KMS-11 (cell line): ENCODE measurements around the gene POMC.

Source experiments
- H2AFZ ChIP-seq: fragments of 200-600 bp; sonication (generic); 2 replicates; pipeline ENCODE4 v1.6.1; 2016; ENCODE audit warnings: antibody characterized with exemption, mixed run types, low read depth
- H3K27ac ChIP-seq: fragments of 200-600 bp; sonication (generic); 2 replicates; pipeline ENCODE4 v1.6.1; 2016; ENCODE audit warnings: mild to moderate bottlenecking, mixed run types
- H3K27me3 ChIP-seq: fragments of 200-600 bp; sonication (generic); 2 replicates; pipeline ENCODE4 v1.6.1; 2017; ENCODE audit warnings: mild to moderate bottlenecking, low read depth, mixed run types, moderate library complexity; ENCODE audit not compliant: insufficient read depth
- H3K36me3 ChIP-seq: fragments of 200-600 bp; sonication (generic); 2 replicates; pipeline ENCODE4 v1.6.1; 2017; ENCODE audit warnings: mild to moderate bottlenecking, mixed run types; ENCODE audit not compliant: insufficient read depth
- H3K4me1 ChIP-seq: fragments of 200-600 bp; sonication (generic); 2 replicates; pipeline ENCODE4 v1.6.1; 2016; ENCODE audit warnings: mild to moderate bottlenecking, low read depth, mixed run types; ENCODE audit not compliant: poor library complexity, severe bottlenecking
- H3K4me2 ChIP-seq: fragments of 200-600 bp; sonication (generic); 2 replicates; pipeline ENCODE4 v1.7.0; 2016; ENCODE audit warnings: mild to moderate bottlenecking, mixed run types
- H3K4me3 ChIP-seq: fragments of 200-600 bp; sonication (generic); IDR thresholded peaks from 2 replicates; pipeline ENCODE4 v1.6.1; 2017; ENCODE audit warnings: low read depth, low read length, mixed read lengths; ENCODE audit not compliant: insufficient read depth
- H3K79me2 ChIP-seq: fragments of 200-600 bp; sonication (generic); 2 replicates; pipeline ENCODE4 v1.6.1; 2016; ENCODE audit warnings: low read depth, mixed run types; ENCODE audit not compliant: insufficient read depth
- H3K9ac ChIP-seq: fragments of 200-600 bp; sonication (generic); 2 replicates; pipeline ENCODE4 v1.6.1; 2016; ENCODE audit warnings: mild to moderate bottlenecking, mixed run types
- H4K20me1 ChIP-seq: fragments of 200-600 bp; sonication (generic); 2 replicates; pipeline ENCODE4 v1.6.1; 2016; ENCODE audit warnings: mild to moderate bottlenecking, mixed run types; ENCODE audit not compliant: insufficient read depth
- CTCF ChIP-seq: fragments of 200-600 bp; sonication (generic); conservative IDR thresholded peaks from 2 replicates; pipeline ENCODE4 v1.6.1; 2017; ENCODE audit warnings: low read depth, mild to moderate bottlenecking, antibody characterized with exemption, low read length, moderate library complexity, mixed read lengths

The POMC gene

GRCh38 chr2:25161055-25161781, 7.2 kb downstream of the POMC start:
- no peak for TF ChIP-seq CTCF
- Histone ChIP-seq H3K79me2 (no peaks in the 10 kb centered on the region), H3K27ac (no peak overlapping the region), H2AFZ (no peak overlapping the region), H3K4me2 (no peak overlapping the region), H3K4me1 (no peaks in the 10 kb centered on the region), H3K36me3 (no peaks in the 10 kb centered on the region), H4K20me1 (no peaks in the 10 kb centered on the region), H3K4me3 (no peak overlapping the region), H3K9ac (no peak overlapping the region), H3K27me3 (no peaks in the 10 kb centered on the region; the same call in 1 of the 2 replicates)

GRCh38 chr2:25160376-25160775, 8.0 kb downstream of the POMC start:
- H3K4me3 ChIP-seq: no peak overlapping the region
- H3K27me3 ChIP-seq: no peaks in the 10 kb centered on the region; the same call in 1 of the 2 replicates
- no peak overlapping the region for H2AFZ ChIP-seq
- no peaks in the 10 kb centered on the region for H3K36me3 ChIP-seq
- H3K27ac ChIP-seq: no peak overlapping the region
- no peak for TF ChIP-seq CTCF
- H3K4me2 ChIP-seq: no peak overlapping the region
- H3K79me2 ChIP-seq: no peaks in the 10 kb centered on the region
- H3K4me1 ChIP-seq: no peaks in the 10 kb centered on the region
- H4K20me1 ChIP-seq: no peaks in the 10 kb centered on the region
- H3K9ac ChIP-seq: no peak overlapping the region

GRCh38 chr2:25159949-25160348, 8.4 kb downstream of the POMC start:
- Histone ChIP-seq H3K27me3 (no peaks in the 10 kb centered on the region), H3K4me2 (no peak overlapping the region), H3K36me3 (no peaks in the 10 kb centered on the region), H3K4me3 (no peak overlapping the region), H2AFZ (no peak overlapping the region), H4K20me1 (no peaks in the 10 kb centered on the region), H3K27ac (no peak overlapping the region), H3K9ac (no peak overlapping the region), H3K4me1 (no peaks in the 10 kb centered on the region), H3K79me2 (no peaks in the 10 kb centered on the region)
- TF ChIP-seq CTCF: no peak

GRCh38 chr2:25158096-25158852, 10.1 kb downstream of the POMC start:
- TF ChIP-seq CTCF: no peak
- Histone ChIP-seq H3K4me2 (no peak overlapping the region), H4K20me1 (no peaks in the 10 kb centered on the region), H2AFZ (no peak overlapping the region), H3K9ac (no peak overlapping the region), H3K79me2 (no peaks in the 10 kb centered on the region), H3K4me1 (no peaks in the 10 kb centered on the region), H3K36me3 (no peaks in the 10 kb centered on the region), H3K4me3 (no peak overlapping the region), H3K27ac (no peak overlapping the region), H3K27me3 (no peaks in the 10 kb centered on the region)
